BE2C (cell line): Measurements from ENCODE around the gene DEFB121.

ENCODE experiments used
- DNase-seq: peaks from one replicate; pipeline ENCODE4 v3.0.0-alpha.2; 2020
- H3K27me3 ChIP-seq: fragments of 250-450 bp; sonication (Bioruptor Pico); 2 replicates; pipeline ENCODE4 v1.5.1; 2020; ENCODE audit warnings: mild to moderate bottlenecking
- H3K36me3 ChIP-seq: fragments of 250-450 bp; sonication (Bioruptor Pico); 2 replicates; pipeline ENCODE4 v1.5.1; 2020; ENCODE audit warnings: mild to moderate bottlenecking
- H3K4me1 ChIP-seq: fragments of 250-450 bp; sonication (Bioruptor Pico); 2 replicates; pipeline ENCODE4 v1.5.1; 2020
- H3K4me3 ChIP-seq: 2 replicates; pipeline ENCODE4 v1.5.1; 2011; ENCODE audit warnings: low read depth, low read length
- H3K9me3 ChIP-seq: fragments of 250-450 bp; sonication (Bioruptor Pico); 2 replicates; pipeline ENCODE4 v1.5.1; 2020
- CTCF ChIP-seq: IDR thresholded peaks from 2 replicates; pipeline ENCODE4 v1.5.1; 2012; ENCODE audit warnings: mild to moderate bottlenecking, low read depth, low read length

DEFB121 gene

GRCh38 chr20:31414381-31414780, 8.4 kb upstream of the DEFB121 start:
- Histone ChIP-seq H3K9me3 (no peaks in the 10 kb centered on the region), H3K36me3 (no peaks in the 10 kb centered on the region), H3K27me3 (no peaks in the 10 kb centered on the region), H3K4me3 (no peak overlapping the region), H3K4me1 (no peaks in the 10 kb centered on the region)
- no peak for DNase-seq
- no peak for TF ChIP-seq CTCF

GRCh38 chr20:31410011-31410410, 4.0 kb upstream of the DEFB121 start:
- DNase-seq: no peak
- Histone ChIP-seq H3K9me3 (no peaks in the 10 kb centered on the region), H3K27me3 (no peaks in the 10 kb centered on the region), H3K36me3 (no peaks in the 10 kb centered on the region), H3K4me3 (no peak overlapping the region), H3K4me1 (no peaks in the 10 kb centered on the region)
- TF ChIP-seq CTCF: no peak

- DNase-seq: no peak
- no peaks in the 10 kb centered on the region for H3K4me1 ChIP-seq
- H3K4me3 ChIP-seq: no peak overlapping the region
- H3K36me3 ChIP-seq: no peaks in the 10 kb centered on the region
- TF ChIP-seq CTCF: no peak
- H3K27me3 ChIP-seq: no peaks in the 10 kb centered on the region
- no peaks in the 10 kb centered on the region for H3K9me3 ChIP-seq
Observed at GRCh38 chr20:31403886-31404285, 2.1 kb downstream of the DEFB121 start.

- TF ChIP-seq CTCF: no peak
- H3K4me3 ChIP-seq: no peak overlapping the region
Observed at GRCh38 chr20:31394900-31395299, 11.1 kb downstream of the DEFB121 start.

GRCh38 chr20:31392836-31393235, 13.2 kb downstream of the DEFB121 start:
- no peak overlapping the region for H3K4me3 ChIP-seq
- no peaks in the 10 kb centered on the region; the same call in 1 of the 2 replicates for H3K27me3 ChIP-seq
- DNase-seq: no peak
- no peaks in the 10 kb centered on the region for H3K4me1 ChIP-seq
- no peak for TF ChIP-seq CTCF
- H3K36me3 ChIP-seq: no peaks in the 10 kb centered on the region
- no peaks in the 10 kb centered on the region for H3K9me3 ChIP-seq

More at GRCh38 chr20:31394900-31395299, 11.1 kb downstream of the DEFB121 start:
- Histone ChIP-seq H3K4me1 (no peaks in the 10 kb centered on the region), H3K9me3 (no peaks in the 10 kb centered on the region), H3K36me3 (no peaks in the 10 kb centered on the region), H3K27me3 (no peaks in the 10 kb centered on the region; the same call in 1 of the 2 replicates)
- DNase-seq: no peak

- Histone ChIP-seq H3K9me3 (no peaks in the 10 kb centered on the region), H3K36me3 (no peaks in the 10 kb centered on the region)
- TF ChIP-seq CTCF: no peak
Observed at GRCh38 chr20:31390490-31390889, 15.5 kb downstream of the DEFB121 start, which contains the start of gene DEFB119. Gene DEFB119 (minus strand): TSS chr20:31390590. CDS start chr20:31390483, 107 bp downstream.

More at GRCh38 chr20:31390490-31390889, 15.5 kb downstream of the DEFB121 start, which contains the start of gene DEFB119:
- Histone ChIP-seq H3K4me1 (no peaks in the 10 kb centered on the region), H3K4me3 (no peak within 1 kb of the TSS), H3K27me3 (no peaks in the 10 kb centered on the region; the same call in 1 of the 2 replicates)
- DNase-seq: no peak
